Stomach (tissue), 9 donors: ENCODE data around the gene SP1. TPM values are rescaled to one million over a fixed set of nuclear protein-coding genes. Genes with fewer than 3 reads are reported as not detected.
"Not testable (repeated sequence)": the region's sequence is repeated elsewhere in the genome, so short reads cannot be mapped to it uniquely, and the experiment has no call there.

Experiments
- DNase-seq, 2 donors: peaks; one replicate each; pipeline versions ENCODE4 v3.0.0 to v3.0.0-alpha.2; 2013 to 2019
- H3K27ac ChIP-seq, 5 donors: fragments of 200-600 bp in 4 of 5; sonication (generic) in 4 of 5; one replicate each; pipeline ENCODE4 v1.5.1; 2013 to 2019; ENCODE audit warnings: mild to moderate bottlenecking in 1 of 5, moderate library complexity in 1 of 5
- H3K27me3 ChIP-seq, 3 donors: fragments of 200-600 bp; sonication (generic); one replicate each; pipeline ENCODE4 v1.5.1; 2017 to 2019; ENCODE audit warnings: mixed run types in 1 of 3
- H3K36me3 ChIP-seq, 4 donors: fragments of 200-600 bp; sonication (generic); 1 replicate in 3 of 4; 2 replicates in 1 of 4; pipeline ENCODE4 v1.5.1; 2016 to 2019
- H3K4me1 ChIP-seq, 4 donors: fragments of 200-600 bp; sonication (generic); one replicate each; pipeline ENCODE4 v1.5.1; 2016 to 2019
- H3K4me3 ChIP-seq, 4 donors: fragments of 200-600 bp; sonication (generic) in 3 of 4; one replicate each; pipeline ENCODE4 v1.5.1; 2016 to 2019; ENCODE audit warnings: mild to moderate bottlenecking in 1 of 4
- H3K9me3 ChIP-seq, 4 donors: fragments of 200-600 bp; sonication (generic); one replicate each; pipeline ENCODE4 v1.5.1; 2016 to 2019
- EP300 ChIP-seq: sonication (generic); formaldehyde crosslinking; IDR thresholded peaks from one replicate; pipeline ENCODE4 v1.6.1; 2017; ENCODE audit warnings: antibody characterized with exemption
- POLR2A ChIP-seq, 4 donors: fragments of 450-650 bp; IDR thresholded peaks; one replicate each; pipeline ENCODE4 v1.6.1; 2016; ENCODE audit warnings: antibody characterized with exemption in 4 of 4, control low read depth in 2 of 4, mild to moderate bottlenecking in 1 of 4, moderate library complexity in 1 of 4
- POLR2AphosphoS5 ChIP-seq, 3 donors: sonication (generic); formaldehyde crosslinking; IDR thresholded peaks; one replicate each; pipeline ENCODE4 v1.6.1; 2016; ENCODE audit warnings: antibody characterized with exemption in 3 of 3
- WGBS, 5 donors: extraction: QIAGEN DNeasy Blood & Tissue Kit in 3 of 5; methylation state at CpG; one replicate each; pipeline versions ENCODE4 v1.1.5 to v1.1.7; 2013 to 2018; 5-methylcytosine and 5-hydroxymethylcytosine counted together
- intact Hi-C: fragments of 100-400 bp; cut with DNase I; formaldehyde crosslinking; loops from one replicate; pipeline ENCODE4 v1.15.1; 2023; ENCODE audit warnings: low total_unique reads
- polyA plus RNA-seq, 3 donors: library from polyadenylated mRNA; stranded (reverse); fragments of 200-250 nt; gene quantifications; one replicate each; pipeline ENCODE4 v1.2.3, GENCODE V29; 2013
- total RNA-seq, 5 donors: library from RNA; depleted of rRNA; stranded (reverse); fragments of >200 nt; gene quantifications; one replicate each; pipeline versions ENCODE4 v1.1.0 to v1.2.3, GENCODE V29; 2014 to 2016
- TF ChIP-seq, protein P1 (sequence below), 7 experiments: fragments of 450-650 bp in 4 of 7; fragments of 200-600 bp in 3 of 7; sonication (generic) in 3 of 7; IDR thresholded peaks; one replicate each; pipeline ENCODE4 v1.5.1; 2016 to 2019; ENCODE audit warnings: antibody characterized with exemption in 7 of 7, control low read depth in 2 of 7, mild to moderate bottlenecking in 1 of 7
- donor health status: healthy with polysubstance abuse.
- donor health status: Bipolar disorder and iron deficiency.
- donor health status: healthy.

The SP1 gene
- total and polyA plus RNA-seq, 8 donors: 10.2 to 142 (median 22.4) TPM

DNA sequence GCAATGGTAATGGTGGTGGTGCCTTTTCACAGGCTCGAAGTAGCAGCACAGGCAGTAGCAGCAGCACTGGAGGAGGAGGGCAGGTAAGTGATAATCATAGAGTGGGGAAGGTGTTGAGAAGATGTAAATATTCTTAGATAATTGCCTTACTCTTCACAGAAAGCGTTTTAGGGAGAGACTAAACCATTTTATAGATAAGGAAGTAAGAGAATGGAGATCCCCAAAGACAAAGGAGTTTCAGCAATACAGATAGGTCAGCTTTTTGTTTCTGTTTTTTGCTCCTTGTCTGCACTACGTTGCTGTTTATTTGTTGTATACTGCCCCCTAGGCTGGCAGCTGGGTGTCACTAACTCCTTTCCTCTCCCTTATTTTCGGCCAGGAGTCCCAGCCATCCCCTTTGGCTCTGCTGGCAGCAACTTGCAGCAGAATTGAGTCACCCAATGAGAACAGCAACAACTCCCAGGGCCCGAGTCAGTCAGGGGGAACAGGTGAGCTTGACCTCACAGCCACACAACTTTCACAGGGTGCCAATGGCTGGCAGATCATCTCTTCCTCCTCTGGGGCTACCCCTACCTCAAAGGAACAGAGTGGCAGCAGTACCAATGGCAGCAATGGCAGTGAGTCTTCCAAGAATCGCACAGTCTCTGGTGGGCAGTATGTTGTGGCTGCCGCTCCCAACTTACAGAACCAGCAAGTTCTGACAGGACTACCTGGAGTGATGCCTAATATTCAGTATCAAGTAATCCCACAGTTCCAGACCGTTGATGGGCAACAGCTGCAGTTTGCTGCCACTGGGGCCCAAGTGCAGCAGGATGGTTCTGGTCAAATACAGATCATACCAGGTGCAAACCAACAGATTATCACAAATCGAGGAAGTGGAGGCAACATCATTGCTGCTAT lies 2.0 kb downstream of the SP1 start:
- peak overlapping the region; percentile 40 to 100 (median 97) for H3K27ac ChIP-seq
- H3K27me3 ChIP-seq: no peaks in the 10 kb centered on the region
- 25 to 42% (median 30%) methylated on average over 9 of the region's 9 CpGs for WGBS, 5 donors
- peaks cover 31 to 51% (median 46%) of the 10 kb centered on the region in 4 donors for H3K36me3 ChIP-seq
- TF ChIP-seq, protein P1, sequence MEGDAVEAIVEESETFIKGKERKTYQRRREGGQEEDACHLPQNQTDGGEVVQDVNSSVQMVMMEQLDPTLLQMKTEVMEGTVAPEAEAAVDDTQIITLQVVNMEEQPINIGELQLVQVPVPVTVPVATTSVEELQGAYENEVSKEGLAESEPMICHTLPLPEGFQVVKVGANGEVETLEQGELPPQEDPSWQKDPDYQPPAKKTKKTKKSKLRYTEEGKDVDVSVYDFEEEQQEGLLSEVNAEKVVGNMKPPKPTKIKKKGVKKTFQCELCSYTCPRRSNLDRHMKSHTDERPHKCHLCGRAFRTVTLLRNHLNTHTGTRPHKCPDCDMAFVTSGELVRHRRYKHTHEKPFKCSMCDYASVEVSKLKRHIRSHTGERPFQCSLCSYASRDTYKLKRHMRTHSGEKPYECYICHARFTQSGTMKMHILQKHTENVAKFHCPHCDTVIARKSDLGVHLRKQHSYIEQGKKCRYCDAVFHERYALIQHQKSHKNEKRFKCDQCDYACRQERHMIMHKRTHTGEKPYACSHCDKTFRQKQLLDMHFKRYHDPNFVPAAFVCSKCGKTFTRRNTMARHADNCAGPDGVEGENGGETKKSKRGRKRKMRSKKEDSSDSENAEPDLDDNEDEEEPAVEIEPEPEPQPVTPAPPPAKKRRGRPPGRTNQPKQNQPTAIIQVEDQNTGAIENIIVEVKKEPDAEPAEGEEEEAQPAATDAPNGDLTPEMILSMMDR (IDR thresholded peaks at IDR 0.05): peak in 2 of 7 experiments; percentile 15 to 44
- TF ChIP-seq POLR2AphosphoS5 (IDR thresholded peaks at IDR 0.05): peak in 1 of 3 donors; percentile 5
- TF ChIP-seq EP300: no peak
- no peak for TF ChIP-seq POLR2A (IDR thresholded peaks at IDR 0.05)
- peak; percentile 57 to 68 for DNase-seq
- H3K4me3 ChIP-seq: peak overlapping the region; percentile 49 to 88 (median 68)
- H3K9me3 ChIP-seq: no peaks in the 10 kb centered on the region
- peaks cover 62 to 73% (median 72%) of the 10 kb centered on the region in 4 donors for H3K4me1 ChIP-seq
- intact Hi-C loops: no loop called here

DNA sequence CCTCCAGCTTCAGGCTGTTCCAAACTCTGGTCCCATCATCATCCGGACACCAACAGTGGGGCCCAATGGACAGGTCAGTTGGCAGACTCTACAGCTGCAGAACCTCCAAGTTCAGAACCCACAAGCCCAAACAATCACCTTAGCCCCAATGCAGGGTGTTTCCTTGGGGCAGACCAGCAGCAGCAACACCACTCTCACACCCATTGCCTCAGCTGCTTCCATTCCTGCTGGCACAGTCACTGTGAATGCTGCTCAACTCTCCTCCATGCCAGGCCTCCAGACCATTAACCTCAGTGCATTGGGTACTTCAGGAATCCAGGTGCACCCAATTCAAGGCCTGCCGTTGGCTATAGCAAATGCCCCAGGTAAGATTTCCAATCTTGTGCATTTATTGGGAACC lies 3.3 kb downstream of the SP1 start:
- peaks cover 72 to 85% (median 81%) of the 10 kb centered on the region in 4 donors for H3K4me1 ChIP-seq

DNA sequence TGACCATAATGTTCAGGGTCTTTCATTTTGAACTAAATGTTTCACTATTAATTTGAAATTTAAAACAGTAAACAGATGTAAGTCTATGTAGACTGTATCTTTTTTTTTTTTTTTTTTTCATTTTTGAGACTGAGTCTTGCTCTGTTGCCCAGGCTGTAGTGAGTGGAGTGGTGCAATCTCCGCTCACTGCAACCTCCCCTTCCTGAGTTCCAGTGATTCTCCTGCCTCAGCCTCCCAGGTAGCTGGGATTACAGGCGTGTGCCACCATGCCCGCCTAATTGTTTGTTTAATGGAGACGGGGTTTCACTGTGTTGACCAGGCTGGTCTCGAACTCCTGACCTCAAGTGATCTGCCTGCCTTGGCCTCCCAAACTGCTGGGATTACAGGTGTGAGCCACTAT lies 6.4 kb downstream of the SP1 start:
- Histone ChIP-seq H3K4me3 (peak overlapping the region in 2 of 4 donors; percentile 49 to 56), H3K36me3 (peaks cover 31 to 61% (median 50%) of the 10 kb centered on the region in 4 donors), H3K4me1 (peaks cover 76 to 100% (median 96%) of the 10 kb centered on the region in 4 donors), H3K27ac (peak overlapping the region in 4 of 5 donors; percentile 66 to 86 (median 80))
- H3K9me3 ChIP-seq, DNase-seq, H3K27me3 ChIP-seq, intact Hi-C loops: not testable (repeated sequence)
- 60 to 82% (median 74%) methylated on average over 5 of the region's 5 CpGs for WGBS, 5 donors

More for the DNA sequence above, 3.3 kb downstream of the SP1 start:
- H3K27me3 ChIP-seq: no peaks in the 10 kb centered on the region
- 44 to 71% (median 52%) methylated on average over 2 of the region's 2 CpGs for WGBS, 5 donors
- peak overlapping the region in 4 of 5 donors; percentile 1 to 97 (median 52) for H3K27ac ChIP-seq
- no peaks in the 10 kb centered on the region for H3K9me3 ChIP-seq
- no peak for DNase-seq
- H3K36me3 ChIP-seq: peaks cover 31 to 61% (median 49%) of the 10 kb centered on the region in 4 donors
- no peak for TF ChIP-seq POLR2A (IDR thresholded peaks at IDR 0.05)
- TF ChIP-seq POLR2AphosphoS5 (IDR thresholded peaks at IDR 0.05): no peak
- H3K4me3 ChIP-seq: peak overlapping the region; percentile 12 to 56 (median 36)
- intact Hi-C loops: no loop called here

DNA sequence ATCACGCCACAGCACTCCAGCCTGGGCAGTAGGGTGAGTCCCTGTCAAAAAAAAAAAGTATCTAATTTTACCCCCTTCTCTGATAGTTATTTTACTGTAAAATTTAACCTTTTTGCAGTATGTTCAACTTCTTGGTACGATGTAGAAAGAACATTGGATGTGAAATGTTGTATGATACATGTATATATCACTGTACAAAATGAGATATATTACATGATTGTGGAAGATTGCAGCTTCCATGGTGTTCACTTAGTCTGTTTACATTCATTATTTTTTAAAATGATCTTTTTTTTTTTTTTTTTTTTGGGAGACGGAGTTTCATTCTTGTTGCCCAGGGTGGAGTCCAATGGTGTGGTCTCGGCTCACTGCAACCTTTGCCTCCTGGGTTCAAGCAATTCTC lies 9.0 kb downstream of the SP1 start:
- Histone ChIP-seq H3K4me1 (peaks cover 52 to 83% (median 77%) of the 10 kb centered on the region in 4 donors), H3K36me3 (peaks cover 10 to 49% (median 37%) of the 10 kb centered on the region in 4 donors), H3K4me3 (peak overlapping the region in 1 of 4 donors; percentile 56), H3K27ac (peak overlapping the region in 4 of 5 donors; percentile 66 to 86 (median 80)), H3K9me3 (no peaks in the 10 kb centered on the region), H3K27me3 (no peaks in the 10 kb centered on the region)
- TF ChIP-seq EP300: no peak
- TF ChIP-seq POLR2AphosphoS5 (IDR thresholded peaks at IDR 0.05): no peak
- TF ChIP-seq, protein P1 (IDR thresholded peaks at IDR 0.05): no peak
- TF ChIP-seq POLR2A (IDR thresholded peaks at IDR 0.05): no peak
- intact Hi-C loops: no loop called here
- DNase-seq: no peak
- WGBS, 5 donors: 84 to 94% (median 92%) methylated on average over 4 of the region's 4 CpGs

GRCh38 chr12:53389702-53390101 lies 9.7 kb downstream of the SP1 start:
- H3K36me3 ChIP-seq: peaks cover 5 to 43% (median 31%) of the 10 kb centered on the region in 4 donors
- 76 to 94% (median 84%) methylated on average over 3 of the region's 3 CpGs for WGBS, 5 donors
- intact Hi-C loops: no loop called here
- peak overlapping the region in 4 of 5 donors; percentile 66 to 86 (median 80) for H3K27ac ChIP-seq
- DNase-seq: no peak
- TF ChIP-seq POLR2A (IDR thresholded peaks at IDR 0.05): no peak
- no peaks in the 10 kb centered on the region for H3K27me3 ChIP-seq
- peak overlapping the region in 1 of 4 donors; percentile 4 for H3K4me3 ChIP-seq
- H3K9me3 ChIP-seq: no peaks in the 10 kb centered on the region
- peaks cover 45 to 76% (median 69%) of the 10 kb centered on the region in 4 donors for H3K4me1 ChIP-seq
